Neural progenitor cell (in vitro differentiated cells): Measurements from ENCODE around the gene LTC4S. TPM values are rescaled to one million over a fixed set of nuclear protein-coding genes. Genes with fewer than 3 reads are reported as not detected.

ENCODE experiments used
- DNase-seq: peaks from one replicate; pipeline ENCODE4 v3.0.0-alpha.2; 2016; ENCODE audit warnings: low spot score
- H2AFZ ChIP-seq: fragments of 200-600 bp; sonication (generic); replicated peaks from 2 replicates; pipeline ENCODE4 v1.6.1; 2016; ENCODE audit warnings: antibody characterized with exemption
- H3F3A ChIP-seq: fragments of 200-600 bp; sonication (generic); 2 replicates; pipeline ENCODE4 v1.6.1; 2016; ENCODE audit warnings: antibody characterized with exemption, low read depth
- H3K27ac ChIP-seq: fragments of 200-600 bp; sonication (generic); 2 replicates; pipeline ENCODE4 v1.5.1; 2016; ENCODE audit warnings: mild to moderate bottlenecking
- H3K27me3 ChIP-seq: fragments of 200-600 bp; sonication (generic); 2 replicates; pipeline ENCODE4 v1.6.1; 2016; ENCODE audit warnings: mild to moderate bottlenecking, moderate library complexity
- H3K36me3 ChIP-seq: fragments of 200-600 bp; sonication (generic); 2 replicates; pipeline ENCODE4 v1.5.1; 2016
- H3K4me1 ChIP-seq: fragments of 200-600 bp; sonication (generic); 2 replicates; pipeline ENCODE4 v1.6.1; 2016; ENCODE audit warnings: mixed run types
- H3K4me2 ChIP-seq: fragments of 200-600 bp; sonication (generic); 2 replicates; pipeline ENCODE4 v1.6.1; 2016
- H3K4me3 ChIP-seq: fragments of 200-600 bp; sonication (generic); 2 replicates; pipeline ENCODE4 v1.5.1; 2016
- H3K79me2 ChIP-seq: fragments of 200-600 bp; sonication (generic); 2 replicates; pipeline ENCODE4 v1.6.1; 2016; ENCODE audit warnings: low read depth
- H3K9ac ChIP-seq: fragments of 200-600 bp; sonication (generic); 2 replicates; pipeline ENCODE4 v1.6.1; 2016
- H3K9me3 ChIP-seq: fragments of 200-600 bp; sonication (generic); 2 replicates; pipeline ENCODE4 v1.5.1; 2016; ENCODE audit warnings: low read depth
- H4K20me1 ChIP-seq: fragments of 200-600 bp; sonication (generic); 2 replicates; pipeline ENCODE4 v1.6.1; 2016; ENCODE audit warnings: low read depth
- H3K27ac Mint-ChIP-seq: 3 replicates; pipeline ENCODE4 v1.8.0; 2021; ENCODE audit warnings: mixed read lengths
- H3K27me3 Mint-ChIP-seq: 2 replicates; pipeline ENCODE4 v1.8.0; 2022; ENCODE audit warnings: low read depth, mild to moderate bottlenecking, inconsistent platforms, moderate library complexity, mixed read lengths; ENCODE audit not compliant: insufficient read depth
- H3K36me3 Mint-ChIP-seq: 3 replicates; pipeline ENCODE4 v1.8.0; 2021; ENCODE audit warnings: mixed read lengths
- H3K4me1 Mint-ChIP-seq: 3 replicates; pipeline ENCODE4 v1.8.0; 2021; ENCODE audit warnings: mixed read lengths
- H3K4me3 Mint-ChIP-seq: 3 replicates; pipeline ENCODE4 v1.8.0; 2021; ENCODE audit warnings: mild to moderate bottlenecking, moderate library complexity, mixed read lengths
- H3K9me3 Mint-ChIP-seq: 3 replicates; pipeline ENCODE4 v1.8.0; 2020; ENCODE audit warnings: mixed read lengths
- CTCF ChIP-seq: fragments of 200-600 bp; sonication (generic); IDR thresholded peaks from 2 replicates; pipeline ENCODE4 v1.5.1; 2017; ENCODE audit warnings: antibody characterized with exemption, mild to moderate bottlenecking
- EZH2 ChIP-seq: fragments of 200-600 bp; sonication (generic); IDR thresholded peaks from 2 replicates; pipeline ENCODE4 v1.6.1; 2017; ENCODE audit warnings: antibody characterized with exemption, mild to moderate bottlenecking, moderate library complexity
- EZH2phosphoT487 ChIP-seq: fragments of 200-600 bp; sonication (generic); IDR thresholded peaks from 2 replicates; pipeline ENCODE4 v1.6.1; 2017; ENCODE audit warnings: antibody characterized with exemption
- total RNA-seq: library from RNA; depleted of rRNA; stranded (reverse); fragments of >200 nt; gene quantifications from 2 replicates; pipeline ENCODE4 v1.2.3, GENCODE V29; 2015; ENCODE audit warnings: low replicate concordance

Gene LTC4S
- total RNA-seq, 1 donor from 2014 or later = not detected

- H4K20me1 ChIP-seq = peaks cover 55% of the 10 kb centered on the region
- peaks cover 18% of the 10 kb centered on the region for H3K27me3 Mint-ChIP-seq
- H3K9me3 Mint-ChIP-seq = no peaks in the 10 kb centered on the region
- H3K27ac Mint-ChIP-seq = no peak overlapping the region
- H3K4me1 Mint-ChIP-seq = peaks cover 26% of the 10 kb centered on the region
- H3K4me3 ChIP-seq = no peak overlapping the region
- H3K27me3 ChIP-seq = peaks cover 18% of the 10 kb centered on the region
- H3K36me3 Mint-ChIP-seq = peaks cover 18% of the 10 kb centered on the region
- TF ChIP-seq EZH2 = no peak
- no peak for TF ChIP-seq EZH2phosphoT487
- no peak for TF ChIP-seq CTCF
- H3K4me1 ChIP-seq = peaks cover 23% of the 10 kb centered on the region
- no peak overlapping the region for H3K9ac ChIP-seq
- H3K27ac ChIP-seq = no peak overlapping the region
- DNase-seq = no peak
- H3K4me3 Mint-ChIP-seq = no peak overlapping the region
- no peak overlapping the region for H2AFZ ChIP-seq
- peaks cover 14% of the 10 kb centered on the region for H3K79me2 ChIP-seq
- no peak overlapping the region for H3K4me2 ChIP-seq
- no peaks in the 10 kb centered on the region for H3K9me3 ChIP-seq
- no peaks in the 10 kb centered on the region for H3K36me3 ChIP-seq
- H3F3A ChIP-seq = peaks cover 38% of the 10 kb centered on the region
Observed at GRCh38 chr5:179799644-179799973, 5.8 kb downstream of the LTC4S start.

DNA sequence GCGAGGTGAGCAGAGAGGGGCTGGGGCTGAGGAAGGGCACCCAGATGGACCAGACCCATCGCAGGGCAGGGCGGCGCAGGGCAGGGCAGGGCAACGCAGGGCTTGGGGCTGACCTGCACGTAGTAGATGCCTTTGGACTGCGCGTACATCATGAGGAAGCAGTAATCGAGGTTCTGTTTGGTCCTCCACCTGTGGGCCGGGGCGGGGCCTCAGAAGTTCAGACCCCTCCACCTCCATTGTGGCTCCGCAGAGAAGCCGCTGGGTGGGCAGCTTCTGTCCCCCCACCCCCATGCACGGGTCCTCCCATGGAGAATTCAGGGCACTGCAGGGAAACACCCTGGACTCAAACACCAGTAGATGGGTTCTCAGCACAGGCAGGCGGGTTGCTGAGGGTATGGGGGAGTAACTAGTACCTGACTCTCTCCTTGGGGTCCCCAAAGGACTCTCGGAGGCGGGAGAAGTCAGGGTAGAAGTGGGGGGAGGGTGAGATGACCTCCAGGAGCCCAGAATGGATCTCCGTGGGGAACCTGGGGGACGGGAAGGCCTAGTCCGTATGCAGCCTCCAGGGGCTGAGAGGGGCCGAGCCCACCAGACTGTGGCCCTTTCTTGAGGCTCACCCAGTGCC lies 6.4 kb downstream of the LTC4S start:
- Mint-ChIP-seq H3K27ac (no peak overlapping the region), H3K4me1 (peaks cover 32% of the 10 kb centered on the region), H3K9me3 (no peaks in the 10 kb centered on the region), H3K36me3 (peaks cover 18% of the 10 kb centered on the region), H3K4me3 (no peak overlapping the region), H3K27me3 (peaks cover 14% of the 10 kb centered on the region)
- H3K79me2 ChIP-seq = peaks cover 19% of the 10 kb centered on the region
- H3K9ac ChIP-seq = no peak overlapping the region
- no peak overlapping the region for H3K27ac ChIP-seq
- H3K27me3 ChIP-seq = peaks cover 12% of the 10 kb centered on the region
- no peak overlapping the region for H2AFZ ChIP-seq
- TF ChIP-seq CTCF (no peak), EZH2phosphoT487 (no peak), EZH2 (no peak)
- DNase-seq = no peak
- peaks cover 32% of the 10 kb centered on the region for H3F3A ChIP-seq
- H4K20me1 ChIP-seq = peaks cover 55% of the 10 kb centered on the region
- peaks cover 24% of the 10 kb centered on the region for H3K4me1 ChIP-seq
- no peak overlapping the region for H3K4me3 ChIP-seq
- no peaks in the 10 kb centered on the region for H3K9me3 ChIP-seq
- no peaks in the 10 kb centered on the region for H3K36me3 ChIP-seq
- H3K4me2 ChIP-seq = no peak overlapping the region

DNA sequence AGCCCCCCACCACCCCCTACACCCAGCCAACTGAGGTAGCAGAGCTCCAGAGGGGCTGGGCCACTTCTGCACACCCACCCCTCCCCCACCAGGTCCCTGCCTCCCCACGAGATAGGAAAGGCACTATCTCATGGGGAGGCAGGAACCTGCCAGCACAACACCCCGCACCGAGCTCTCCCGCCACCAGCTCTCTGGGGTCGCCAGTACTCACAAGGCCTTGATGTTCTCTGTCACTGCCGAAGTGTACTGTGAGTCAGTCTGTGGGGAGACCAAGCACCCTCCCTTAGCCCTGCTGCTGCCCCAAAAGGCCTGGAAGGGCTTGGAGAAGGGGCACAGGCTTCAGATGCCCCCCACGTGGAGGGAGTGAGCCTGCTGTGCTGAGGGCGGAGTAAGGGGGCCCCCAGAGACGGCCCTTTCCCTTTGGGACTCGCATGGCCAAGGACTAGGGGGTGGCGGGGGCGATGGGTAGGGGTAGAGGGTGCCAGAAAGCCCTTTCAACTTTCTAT lies 7.0 kb downstream of the LTC4S start:
- TF ChIP-seq CTCF = no peak
- no peak for TF ChIP-seq EZH2phosphoT487
- TF ChIP-seq EZH2 = no peak
- peaks cover 18% of the 10 kb centered on the region for H3K36me3 Mint-ChIP-seq
- Histone ChIP-seq H3K36me3 (no peaks in the 10 kb centered on the region), H3K79me2 (peaks cover 25% of the 10 kb centered on the region), H3K4me1 (peaks cover 28% of the 10 kb centered on the region), H3K27me3 (peaks cover 7% of the 10 kb centered on the region), H3K9ac (no peak overlapping the region), H3K9me3 (no peaks in the 10 kb centered on the region), H4K20me1 (peaks cover 57% of the 10 kb centered on the region), H2AFZ (no peak overlapping the region), H3K4me3 (no peak overlapping the region), H3K27ac (no peak overlapping the region), H3K4me2 (no peak overlapping the region), H3F3A (peaks cover 27% of the 10 kb centered on the region)
- H3K4me3 Mint-ChIP-seq = no peak overlapping the region
- H3K9me3 Mint-ChIP-seq = no peaks in the 10 kb centered on the region
- H3K27me3 Mint-ChIP-seq = peaks cover 14% of the 10 kb centered on the region
- peaks cover 35% of the 10 kb centered on the region for H3K4me1 Mint-ChIP-seq
- no peak for DNase-seq
- H3K27ac Mint-ChIP-seq = no peak overlapping the region
